Activated CD8-positive, alpha-beta memory T cell treated with anti-CD3 and anti-CD28 coated beads, Interleukin-2, amount 50 U/mL, for 48 hours (primary cell): ENCODE measurements around the gene KIAA1958.
"Not testable (repeated sequence)": the region's sequence is repeated elsewhere in the genome, so short reads cannot be mapped to it uniquely, and the experiment has no call there.

Source experiments
- DNase-seq: peaks from one replicate; pipeline ENCODE4 v3.0.0-alpha.2; 2020

KIAA1958 gene

GRCh38 chr9:112489876-112490666, 3.4 kb downstream of the KIAA1958 start:
- no peak for DNase-seq

GRCh38 chr9:112493393-112494137, 6.9 kb downstream of the KIAA1958 start:
- no peak for DNase-seq

- DNase-seq = no peak
Observed at GRCh38 chr9:112494153-112494552, 7.5 kb downstream of the KIAA1958 start.

- no peak for DNase-seq
Observed at GRCh38 chr9:112495614-112496013, 9.0 kb downstream of the KIAA1958 start.

GRCh38 chr9:112496074-112496722, 9.6 kb downstream of the KIAA1958 start:
- no peak for DNase-seq

- no peak for DNase-seq
Observed at GRCh38 chr9:112500842-112501241, 14.2 kb downstream of the KIAA1958 start.

GRCh38 chr9:112501287-112501686, 14.7 kb downstream of the KIAA1958 start:
- DNase-seq = no peak

- DNase-seq = no peak
Observed at GRCh38 chr9:112502175-112502946, 15.7 kb downstream of the KIAA1958 start.

GRCh38 chr9:112503170-112503569, 16.5 kb downstream of the KIAA1958 start:
- DNase-seq = no peak

- DNase-seq = no peak
Observed at GRCh38 chr9:112505086-112505485, 18.5 kb downstream of the KIAA1958 start.

GRCh38 chr9:112505607-112506006, 19.0 kb downstream of the KIAA1958 start:
- no peak for DNase-seq

- no peak for DNase-seq
Observed at GRCh38 chr9:112506571-112506970, 19.9 kb downstream of the KIAA1958 start.

- no peak for DNase-seq
Observed at GRCh38 chr9:112507001-112507680, 20.5 kb downstream of the KIAA1958 start.

- no peak for DNase-seq
Observed at GRCh38 chr9:112508377-112508776, 21.8 kb downstream of the KIAA1958 start.

- not testable (repeated sequence) for DNase-seq
Observed at GRCh38 chr9:112512377-112512776, 25.8 kb downstream of the KIAA1958 start.

- no peak for DNase-seq
Observed at GRCh38 chr9:112516769-112517168, 30.1 kb downstream of the KIAA1958 start.

- no peak for DNase-seq
Observed at GRCh38 chr9:112520069-112520468, 33.4 kb downstream of the KIAA1958 start.

GRCh38 chr9:112520656-112521055, 34.0 kb downstream of the KIAA1958 start:
- DNase-seq = no peak

- no peak for DNase-seq
Observed at GRCh38 chr9:112526973-112527372, 40.3 kb downstream of the KIAA1958 start.

- no peak for DNase-seq
Observed at GRCh38 chr9:112527959-112528358, 41.3 kb downstream of the KIAA1958 start.

GRCh38 chr9:112529316-112529715, 42.7 kb downstream of the KIAA1958 start:
- no peak for DNase-seq

- no peak for DNase-seq
Observed at GRCh38 chr9:112530751-112531205, 44.2 kb downstream of the KIAA1958 start.
